Common myeloid progenitor, CD34-positive (primary cell): ENCODE results near the gene ANKRD34A.

ENCODE experiments used
- CTCF ChIA-PET: fragments of 350-600 bp; sonication (Branson Sonifier 250); formaldehyde crosslinking; loops from one replicate; lab custom pipeline; 2021; ENCODE audit warnings: antibody characterized with exemption; lab: Charles Lee
- POLR2A ChIA-PET: fragments of 350-600 bp; sonication (Branson Sonifier 250); formaldehyde crosslinking; loops from one replicate; lab custom pipeline; 2021; ENCODE audit warnings: antibody characterized with exemption; lab: Charles Lee
- DNase-seq, 3 donors: peaks; one replicate each; pipeline versions ENCODE4 v3.0.0 to v3.0.0-alpha.2; 2013
- H3K27ac ChIP-seq, 2 experiments: 1 replicate in 1 of 2; 2 replicates in 1 of 2; pipeline ENCODE4 v1.7.0; 2013; ENCODE audit warnings: inconsistent platforms in 2 of 2, low read length in 2 of 2, mild to moderate bottlenecking in 2 of 2, low read depth in 1 of 2, moderate library complexity in 1 of 2; ENCODE audit not compliant: severe bottlenecking in 2 of 2, insufficient read depth in 1 of 2, poor library complexity in 1 of 2
- H3K27me3 ChIP-seq, 5 experiments: replicated peaks in 2 of 5; 1 replicate in 3 of 5; 2 replicates in 2 of 5; pipeline versions ENCODE4 v1.6.1 to v1.7.0; 2013; ENCODE audit warnings: low read length in 4 of 5, mild to moderate bottlenecking in 2 of 5, moderate library complexity in 2 of 5, inconsistent platforms in 1 of 5; ENCODE audit not compliant: insufficient read depth in 5 of 5, control insufficient read depth in 4 of 5
- H3K36me3 ChIP-seq, 4 experiments: 1 replicate in 2 of 4; 2 replicates in 2 of 4; pipeline versions ENCODE4 v1.6.1 to v1.7.0; 2013; ENCODE audit warnings: low read length in 3 of 4, control low read depth in 1 of 4, mild to moderate bottlenecking in 1 of 4; ENCODE audit not compliant: control insufficient read depth in 4 of 4, insufficient read depth in 4 of 4
- H3K4me1 ChIP-seq, 4 experiments: 1 replicate in 3 of 4; 2 replicates in 1 of 4; pipeline versions ENCODE4 v1.6.1 to v1.7.1; 2013; ENCODE audit warnings: low read length in 3 of 4, mild to moderate bottlenecking in 3 of 4, control low read depth in 1 of 4, inconsistent platforms in 1 of 4, moderate library complexity in 1 of 4; ENCODE audit not compliant: control insufficient read depth in 4 of 4, insufficient read depth in 4 of 4; ENCODE audit errors: control extremely low read depth in 1 of 4
- H3K4me3 ChIP-seq, 7 experiments: 1 replicate in 4 of 7; 2 replicates in 3 of 7; pipeline versions ENCODE4 v1.5.1 to v1.7.0; 2013; ENCODE audit warnings: mild to moderate bottlenecking in 7 of 7, low read length in 6 of 7, moderate library complexity in 6 of 7, inconsistent platforms in 2 of 7, low read depth in 2 of 7, control low read depth in 1 of 7; ENCODE audit not compliant: insufficient read depth in 4 of 7, control insufficient read depth in 1 of 7; ENCODE audit errors: extremely low read depth in 1 of 7
- H3K9me3 ChIP-seq, 5 experiments: 1 replicate in 4 of 5; 2 replicates in 1 of 5; pipeline versions ENCODE4 v1.6.1 to v1.7.1; 2013; ENCODE audit warnings: low read length in 4 of 5, mild to moderate bottlenecking in 2 of 5, inconsistent platforms in 1 of 5, low read depth in 1 of 5, moderate library complexity in 1 of 5; ENCODE audit not compliant: control insufficient read depth in 4 of 5, insufficient read depth in 2 of 5; ENCODE audit errors: control extremely low read depth in 1 of 5
- WGBS: methylation state at CpG from one replicate; pipeline ENCODE4 v1.1.5; 2013; ENCODE audit not compliant: insufficient coverage; 5-methylcytosine and 5-hydroxymethylcytosine counted together

Gene ANKRD34A

GRCh38 chr1:145985129-145985501, 20.7 kb upstream of the ANKRD34A start:
- H3K36me3 ChIP-seq, result no peaks in the 10 kb centered on the region
- peaks cover 19 to 37% (median 29%) of the 10 kb centered on the region in 4 experiments for H3K4me1 ChIP-seq
- no peak for DNase-seq
- H3K9me3 ChIP-seq, result no peaks in the 10 kb centered on the region
- peak overlapping the region in 2 of 7 experiments; percentile 19 to 51 for H3K4me3 ChIP-seq
- ChIA-PET CTCF (interaction anchor here (0.8 to 10.6 kb wide), 3 partner anchors 8 to 27 kb away, joined by 4 to 242 read pairs (median 4); no protein-coding TSS in a partner anchor), POLR2A (interaction anchor here (0.8 kb wide), 1 partner anchor 13 kb away, joined by 3 read pairs; no protein-coding TSS in a partner anchor)
- no CpG with 5 or more reads among the region's 2 CpGs for WGBS
- H3K27ac ChIP-seq, result peak overlapping the region in 1 of 2 experiments; percentile 52
- H3K27me3 ChIP-seq, result no peaks in the 10 kb centered on the region

- Histone ChIP-seq H3K4me3 (no peak overlapping the region), H3K36me3 (no peaks in the 10 kb centered on the region), H3K9me3 (no peaks in the 10 kb centered on the region), H3K4me1 (peaks cover 26 to 46% (median 38%) of the 10 kb centered on the region in 4 experiments), H3K27ac (no peak overlapping the region), H3K27me3 (no peaks in the 10 kb centered on the region)
- POLR2A ChIA-PET, result interaction anchor here (1.0 kb wide), 1 partner anchor 9 kb away, joined by 3 read pairs; no protein-coding TSS in a partner anchor
- CTCF ChIA-PET, result interaction anchor here (1.3 to 10.6 kb wide), 2 partner anchors 10 to 28 kb away, joined by 4 to 242 read pairs; no protein-coding TSS in a partner anchor
- 91% methylated on average over 7 of the region's 12 CpGs for WGBS
- DNase-seq, result no peak
These were observed 19.8 kb upstream of the ANKRD34A start for GRCh38 chr1:145983960-145984830.

- Histone ChIP-seq H3K36me3 (peaks cover 0 to 2% (median 0%) of the 10 kb centered on the region in 4 experiments), H3K9me3 (no peaks in the 10 kb centered on the region), H3K27me3 (no peaks in the 10 kb centered on the region), H3K4me1 (peaks cover 35 to 55% (median 48%) of the 10 kb centered on the region in 4 experiments), H3K27ac (no peak overlapping the region), H3K4me3 (no peak overlapping the region)
- ChIA-PET POLR2A (no interaction called here), CTCF (interaction anchor here (10.6 kb wide), 1 partner anchor 29 kb away, joined by 242 read pairs; no protein-coding TSS in a partner anchor)
- 100% methylated on average over 1 of the region's 1 CpG for WGBS
- DNase-seq, result no peak
These were observed 18.9 kb upstream of the ANKRD34A start for GRCh38 chr1:145983206-145983675.

GRCh38 chr1:145982010-145982723, 17.8 kb upstream of the ANKRD34A start:
- peaks cover 0 to 2% (median 0%) of the 10 kb centered on the region in 4 experiments for H3K36me3 ChIP-seq
- CTCF ChIA-PET, result interaction anchor here (0.8 to 10.6 kb wide), 6 partner anchors 9 to 50 kb away, joined by 3 to 242 read pairs (median 4); partner anchors contain the start of gene TXNIP
- no peaks in the 10 kb centered on the region for H3K9me3 ChIP-seq
- H3K27me3 ChIP-seq, result no peaks in the 10 kb centered on the region
- H3K4me1 ChIP-seq, result peaks cover 45 to 66% (median 59%) of the 10 kb centered on the region in 4 experiments
- H3K27ac ChIP-seq, result no peak overlapping the region
- WGBS, result 95% methylated on average over 5 of the region's 6 CpGs
- H3K4me3 ChIP-seq, result no peak overlapping the region
- POLR2A ChIA-PET, result interaction anchor here (1.0 kb wide), 1 partner anchor 16 kb away, joined by 4 read pairs; no protein-coding TSS in a partner anchor
- no peak for DNase-seq

GRCh38 chr1:145980457-145980994, 16.2 kb upstream of the ANKRD34A start:
- Histone ChIP-seq H3K4me1 (peaks cover 41 to 60% (median 53%) of the 10 kb centered on the region in 4 experiments), H3K27ac (peak overlapping the region; percentile 77 to 94), H3K36me3 (peaks cover 0 to 2% (median under 1%) of the 10 kb centered on the region in 4 experiments), H3K4me3 (peak overlapping the region in 4 of 7 experiments; percentile 5 to 50 (median 40)), H3K9me3 (no peaks in the 10 kb centered on the region), H3K27me3 (no peaks in the 10 kb centered on the region)
- POLR2A ChIA-PET, result interaction anchor here (2.7 kb wide), 1 partner anchor 27 kb away, joined by 10 read pairs; no protein-coding TSS in a partner anchor
- CTCF ChIA-PET, result interaction anchor here (1.3 to 10.6 kb wide), 7 partner anchors 12 to 135 kb away, joined by 5 to 242 read pairs (median 13); partner anchors contain the start of genes LIX1L, NUDT17, RBM8A and TXNIP
- DNase-seq, result no peak
- WGBS, result 90% methylated on average over 1 of the region's 1 CpG

GRCh38 chr1:145979746-145980456, 15.5 kb upstream of the ANKRD34A start:
- ChIA-PET POLR2A (interaction anchor here (0.8 to 2.7 kb wide), 6 partner anchors 17 to 62 kb away, joined by 4 to 10 read pairs (median 4); partner anchors contain the start of genes LIX1L, PEX11B and TXNIP), CTCF (interaction anchor here (1.0 to 10.6 kb wide), 12 partner anchors 12 to 134 kb away, joined by 3 to 242 read pairs (median 12); partner anchors contain the start of genes ANKRD34A, HJV, LIX1L and NUDT17)
- H3K36me3 ChIP-seq, result peaks cover 0 to 6% (median 3%) of the 10 kb centered on the region in 4 experiments
- no peaks in the 10 kb centered on the region for H3K27me3 ChIP-seq
- peak in 2 of 3 donors; percentile 62 to 69 for DNase-seq
- WGBS, result 16% methylated on average over 4 of the region's 7 CpGs
- peak overlapping the region in 4 of 7 experiments; percentile 16 to 52 (median 49) for H3K4me3 ChIP-seq
- peaks cover 39 to 54% (median 47%) of the 10 kb centered on the region in 4 experiments for H3K4me1 ChIP-seq
- no peaks in the 10 kb centered on the region for H3K9me3 ChIP-seq
- peak overlapping the region; percentile 77 to 94 for H3K27ac ChIP-seq
